SK-N-SH treated with all-trans-retinoic acid at 6 μM for 48 hours (cell line): Measurements from ENCODE around the gene MAP3K15.

ENCODE experiments used
- ATAC-seq: fragments of 200-7000 bp; cut with Tn5 transposase; 3 replicates; pipeline ENCODE4 v1.9.1; 2020; ENCODE audit warnings: mild to moderate bottlenecking, moderate library complexity
- ARNTL ChIP-seq: fragments of 450-650 bp; formaldehyde crosslinking; IDR thresholded peaks from 2 replicates; pipeline ENCODE4 v1.5.0; 2020; ENCODE audit warnings: low read depth, mild to moderate bottlenecking, moderate library complexity, borderline replicate concordance
- BACH2 ChIP-seq: fragments of 250-450 bp; sonication (Bioruptor Pico); IDR thresholded peaks from 2 replicates; pipeline ENCODE4 v1.9.0; 2021; ENCODE audit warnings: mild to moderate bottlenecking, borderline replicate concordance
- CREB5 ChIP-seq: fragments of 250-450 bp; sonication (Bioruptor Pico); IDR thresholded peaks from 2 replicates; pipeline ENCODE4 v1.5.1; 2020; ENCODE audit warnings: low read depth, mild to moderate bottlenecking, moderate library complexity
- CSDC2 ChIP-seq: fragments of 250-450 bp; sonication (Bioruptor Pico); IDR thresholded peaks from 2 replicates; pipeline ENCODE4 v1.5.0; 2020; ENCODE audit warnings: mild to moderate bottlenecking, moderate library complexity
- CSRNP3 ChIP-seq: fragments of 250-450 bp; sonication (Bioruptor Pico); IDR thresholded peaks from 2 replicates; pipeline ENCODE4 v1.5.1; 2021; ENCODE audit warnings: mild to moderate bottlenecking, moderate library complexity
- ESRRG ChIP-seq: fragments of 250-450 bp; sonication (Bioruptor Pico); IDR thresholded peaks from 2 replicates; pipeline ENCODE4 v1.6.1; 2021; ENCODE audit warnings: mild to moderate bottlenecking
- GLIS3 ChIP-seq: fragments of 250-450 bp; sonication (Bioruptor Pico); IDR thresholded peaks from 2 replicates; pipeline ENCODE4 v1.5.0; 2020; ENCODE audit warnings: mild to moderate bottlenecking, moderate library complexity
- ISL1 ChIP-seq: fragments of 250-450 bp; sonication (Bioruptor Pico); IDR thresholded peaks from 2 replicates; pipeline ENCODE4 v2.1.2; 2022; ENCODE audit warnings: mild to moderate bottlenecking, moderate library complexity
- POU6F1 ChIP-seq: fragments of 250-450 bp; sonication (Bioruptor Pico); IDR thresholded peaks from 2 replicates; pipeline ENCODE4 v1.8.0; 2021; ENCODE audit warnings: low read depth, mild to moderate bottlenecking, moderate library complexity, borderline replicate concordance
- PPARA ChIP-seq: fragments of 250-450 bp; sonication (Bioruptor Pico); IDR thresholded peaks from 2 replicates; pipeline ENCODE4 v1.5.0; 2020; ENCODE audit warnings: mild to moderate bottlenecking, borderline replicate concordance
- RARB ChIP-seq: fragments of 250-450 bp; sonication (Bioruptor Pico); IDR thresholded peaks from 2 replicates; pipeline ENCODE4 v1.8.0; 2021; ENCODE audit warnings: mild to moderate bottlenecking, moderate library complexity
- SNAI2 ChIP-seq: fragments of 250-450 bp; sonication (Bioruptor Pico); IDR thresholded peaks from 2 replicates; pipeline ENCODE4 v1.5.0; 2020; ENCODE audit warnings: mild to moderate bottlenecking, moderate library complexity
- TCF4 ChIP-seq: fragments of 250-450 bp; sonication (Bioruptor Pico); IDR thresholded peaks from 2 replicates; pipeline ENCODE4 v1.8.0; 2021; ENCODE audit warnings: mild to moderate bottlenecking, moderate library complexity, borderline replicate concordance
- TOX ChIP-seq: fragments of 250-450 bp; sonication (Bioruptor Pico); IDR thresholded peaks from 2 replicates; pipeline ENCODE4 v1.8.0; 2021; ENCODE audit warnings: mild to moderate bottlenecking, moderate library complexity, borderline replicate concordance
- TSHZ2 ChIP-seq: fragments of 250-450 bp; sonication (Bioruptor Pico); IDR thresholded peaks from 2 replicates; pipeline ENCODE4 v1.5.0; 2020; ENCODE audit warnings: mild to moderate bottlenecking, moderate library complexity
- ZC3H10 ChIP-seq: fragments of 250-450 bp; sonication (Bioruptor Pico); IDR thresholded peaks from 2 replicates; pipeline ENCODE4 v1.5.1; 2021; ENCODE audit warnings: mild to moderate bottlenecking, moderate library complexity
- ZFP3 ChIP-seq: fragments of 250-450 bp; sonication (Bioruptor Pico); IDR thresholded peaks from 2 replicates; pipeline ENCODE4 v1.5.0; 2020; ENCODE audit warnings: mild to moderate bottlenecking, moderate library complexity
- ZFP30 ChIP-seq: fragments of 450-650 bp; formaldehyde crosslinking; IDR thresholded peaks from 2 replicates; pipeline ENCODE4 v1.5.0; 2022; ENCODE audit warnings: mild to moderate bottlenecking, moderate library complexity
- ZNF70 ChIP-seq: fragments of 450-650 bp; formaldehyde crosslinking; IDR thresholded peaks from 2 replicates; pipeline ENCODE4 v1.5.0; 2020; ENCODE audit warnings: mild to moderate bottlenecking, moderate library complexity
- ZNF8 ChIP-seq: fragments of 450-650 bp; formaldehyde crosslinking; IDR thresholded peaks from 2 replicates; pipeline ENCODE4 v1.5.0; 2020; ENCODE audit warnings: mild to moderate bottlenecking, moderate library complexity

MAP3K15 gene

GRCh38 chrX:19410259-19410658, 105.0 kb downstream of the MAP3K15 start:
- TF ChIP-seq SNAI2 (CRISPR knock-in tag) (no peak), ZC3H10 (CRISPR knock-in tag) (no peak), RARB (CRISPR knock-in tag) (no peak)
- ATAC-seq: no peak

GRCh38 chrX:19403696-19404095, 111.6 kb downstream of the MAP3K15 start:
- ATAC-seq: no peak
- TF ChIP-seq PPARA (no peak), TSHZ2 (CRISPR knock-in tag) (no peak), ARNTL (CRISPR knock-in tag) (no peak), GLIS3 (CRISPR knock-in tag) (no peak), TOX (CRISPR knock-in tag) (no peak), ISL1 (CRISPR knock-in tag) (no peak), CSDC2 (no peak), BACH2 (no peak), POU6F1 (no peak)
- TF ChIP-seq, all 23 proteins: peak for 0

- TF ChIP-seq ZFP30: no peak
- no peak for TF ChIP-seq TSHZ2 (CRISPR knock-in tag)
- TF ChIP-seq TCF4 (CRISPR knock-in tag): no peak
- TF ChIP-seq TOX (CRISPR knock-in tag): no peak
- TF ChIP-seq GLIS3 (CRISPR knock-in tag): no peak
- TF ChIP-seq ZNF8 (CRISPR knock-in tag): no peak
- TF ChIP-seq CSRNP3 (CRISPR knock-in tag): no peak
- TF ChIP-seq ISL1 (CRISPR knock-in tag): no peak
- no peak for TF ChIP-seq ZNF70 (CRISPR knock-in tag)
- no peak for TF ChIP-seq ARNTL (CRISPR knock-in tag)
- no peak for TF ChIP-seq ESRRG (CRISPR knock-in tag)
- no peak for TF ChIP-seq SNAI2 (CRISPR knock-in tag)
- TF ChIP-seq ZFP3: no peak
- TF ChIP-seq POU6F1: no peak
- no peak for ATAC-seq
Observed at GRCh38 chrX:19392703-19393102, 122.6 kb downstream of the MAP3K15 start.

GRCh38 chrX:19392078-19392477, 123.2 kb downstream of the MAP3K15 start:
- ATAC-seq: no peak
- no peak for TF ChIP-seq ISL1 (CRISPR knock-in tag)
- no peak for TF ChIP-seq TOX (CRISPR knock-in tag)
- TF ChIP-seq ZC3H10 (CRISPR knock-in tag): no peak
- no peak for TF ChIP-seq CREB5 (CRISPR knock-in tag)
- TF ChIP-seq, all 23 proteins: peak for 0
